Hepatocyte (in vitro differentiated cells): Measurements from ENCODE around the gene GPC5.
"Not testable (repeated sequence)": the region's sequence is repeated elsewhere in the genome, so short reads cannot be mapped to it uniquely, and the experiment has no call there.

Experiments used
- EZH2 ChIP-seq: fragments of 200-600 bp; sonication (generic); IDR thresholded peaks from 2 replicates; pipeline ENCODE4 v1.6.1; 2016; ENCODE audit warnings: antibody characterized with exemption, mild to moderate bottlenecking, borderline replicate concordance
- EZH2phosphoT487 ChIP-seq: fragments of 200-600 bp; sonication (generic); IDR thresholded peaks from one replicate; pipeline ENCODE4 v1.6.1; 2018; ENCODE audit warnings: antibody characterized with exemption, mild to moderate bottlenecking, low read depth, moderate library complexity; ENCODE audit not compliant: unreplicated experiment, severe bottlenecking
- TF ChIP-seq, protein P1 (sequence below): fragments of 200-600 bp; sonication (generic); IDR thresholded peaks from 2 replicates; pipeline ENCODE4 v1.5.1; 2016; ENCODE audit warnings: antibody characterized with exemption, mild to moderate bottlenecking; ENCODE audit not compliant: poor library complexity

DNA sequence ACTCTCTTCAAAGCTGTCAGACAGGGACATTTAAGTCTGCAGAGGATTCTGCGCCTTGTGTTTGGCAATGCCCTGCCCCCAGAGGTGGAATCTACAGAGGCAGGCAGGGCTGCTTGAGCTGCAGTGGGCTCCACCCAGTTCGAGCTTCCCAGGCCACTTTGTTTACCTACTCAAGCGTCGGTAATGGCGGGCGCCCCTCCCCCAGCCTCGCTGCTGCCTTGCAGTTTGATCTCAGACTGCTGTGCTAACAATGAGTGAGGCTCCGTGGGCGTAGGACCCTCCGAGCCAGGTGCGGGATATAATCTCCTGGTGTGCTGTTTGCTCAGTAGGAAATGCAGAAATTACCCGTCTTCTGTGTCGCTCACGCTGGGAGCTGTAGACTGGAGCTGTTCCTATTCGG lies 40.3 kb downstream of the GPC5 start:
- not testable (repeated sequence) for TF ChIP-seq EZH2, EZH2phosphoT487
- TF ChIP-seq, protein P1, sequence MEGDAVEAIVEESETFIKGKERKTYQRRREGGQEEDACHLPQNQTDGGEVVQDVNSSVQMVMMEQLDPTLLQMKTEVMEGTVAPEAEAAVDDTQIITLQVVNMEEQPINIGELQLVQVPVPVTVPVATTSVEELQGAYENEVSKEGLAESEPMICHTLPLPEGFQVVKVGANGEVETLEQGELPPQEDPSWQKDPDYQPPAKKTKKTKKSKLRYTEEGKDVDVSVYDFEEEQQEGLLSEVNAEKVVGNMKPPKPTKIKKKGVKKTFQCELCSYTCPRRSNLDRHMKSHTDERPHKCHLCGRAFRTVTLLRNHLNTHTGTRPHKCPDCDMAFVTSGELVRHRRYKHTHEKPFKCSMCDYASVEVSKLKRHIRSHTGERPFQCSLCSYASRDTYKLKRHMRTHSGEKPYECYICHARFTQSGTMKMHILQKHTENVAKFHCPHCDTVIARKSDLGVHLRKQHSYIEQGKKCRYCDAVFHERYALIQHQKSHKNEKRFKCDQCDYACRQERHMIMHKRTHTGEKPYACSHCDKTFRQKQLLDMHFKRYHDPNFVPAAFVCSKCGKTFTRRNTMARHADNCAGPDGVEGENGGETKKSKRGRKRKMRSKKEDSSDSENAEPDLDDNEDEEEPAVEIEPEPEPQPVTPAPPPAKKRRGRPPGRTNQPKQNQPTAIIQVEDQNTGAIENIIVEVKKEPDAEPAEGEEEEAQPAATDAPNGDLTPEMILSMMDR: not testable (repeated sequence)
